Cardiac fibroblast (primary cell): ENCODE measurements around the gene POLR1B.
"Not testable (repeated sequence)": the region's sequence is repeated elsewhere in the genome, so short reads cannot be mapped to it uniquely, and the experiment has no call there.

ENCODE experiments used
- DNase-seq, 2 donors: peaks; one replicate each; pipeline versions ENCODE4 v3.0.0 to v3.0.0-alpha.2; 2010; ENCODE audit warnings: low read depth in 2 of 2
- H3K4me3 ChIP-seq, 2 donors: replicated peaks in 1 of 2; 1 replicate in 1 of 2; 2 replicates in 1 of 2; pipeline ENCODE4 v1.5.1; 2011; ENCODE audit warnings: low read depth in 2 of 2, low read length in 2 of 2, mild to moderate bottlenecking in 2 of 2, moderate library complexity in 1 of 2
- TF ChIP-seq, protein P1 (sequence below): IDR thresholded peaks from one replicate; pipeline ENCODE4 v1.5.1; 2011; ENCODE audit warnings: low read depth, mild to moderate bottlenecking, low read length, inconsistent platforms

The POLR1B gene

DNA sequence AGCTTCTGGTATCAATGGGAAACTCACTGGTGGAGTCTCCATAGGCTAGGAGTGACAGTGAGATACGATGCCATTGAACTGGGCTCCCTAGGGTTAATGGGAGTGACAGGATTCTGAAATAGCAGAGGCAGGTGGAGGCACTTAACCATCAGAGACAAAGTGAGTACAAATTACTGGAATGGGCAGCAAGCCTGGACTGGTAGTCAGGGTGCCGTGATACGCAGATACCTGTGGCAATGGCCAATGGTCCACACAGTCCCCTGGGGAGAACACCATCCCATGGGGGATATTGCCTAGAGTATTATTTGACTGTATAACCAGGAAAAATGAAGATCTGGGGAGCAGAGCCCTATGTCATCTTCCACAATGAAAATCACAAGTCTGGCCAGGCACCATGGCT is 59.5 kb downstream of the POLR1B start:
- no peak overlapping the region for H3K4me3 ChIP-seq
- TF ChIP-seq, protein P1, sequence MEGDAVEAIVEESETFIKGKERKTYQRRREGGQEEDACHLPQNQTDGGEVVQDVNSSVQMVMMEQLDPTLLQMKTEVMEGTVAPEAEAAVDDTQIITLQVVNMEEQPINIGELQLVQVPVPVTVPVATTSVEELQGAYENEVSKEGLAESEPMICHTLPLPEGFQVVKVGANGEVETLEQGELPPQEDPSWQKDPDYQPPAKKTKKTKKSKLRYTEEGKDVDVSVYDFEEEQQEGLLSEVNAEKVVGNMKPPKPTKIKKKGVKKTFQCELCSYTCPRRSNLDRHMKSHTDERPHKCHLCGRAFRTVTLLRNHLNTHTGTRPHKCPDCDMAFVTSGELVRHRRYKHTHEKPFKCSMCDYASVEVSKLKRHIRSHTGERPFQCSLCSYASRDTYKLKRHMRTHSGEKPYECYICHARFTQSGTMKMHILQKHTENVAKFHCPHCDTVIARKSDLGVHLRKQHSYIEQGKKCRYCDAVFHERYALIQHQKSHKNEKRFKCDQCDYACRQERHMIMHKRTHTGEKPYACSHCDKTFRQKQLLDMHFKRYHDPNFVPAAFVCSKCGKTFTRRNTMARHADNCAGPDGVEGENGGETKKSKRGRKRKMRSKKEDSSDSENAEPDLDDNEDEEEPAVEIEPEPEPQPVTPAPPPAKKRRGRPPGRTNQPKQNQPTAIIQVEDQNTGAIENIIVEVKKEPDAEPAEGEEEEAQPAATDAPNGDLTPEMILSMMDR, result no peak
- no peak for DNase-seq

DNA sequence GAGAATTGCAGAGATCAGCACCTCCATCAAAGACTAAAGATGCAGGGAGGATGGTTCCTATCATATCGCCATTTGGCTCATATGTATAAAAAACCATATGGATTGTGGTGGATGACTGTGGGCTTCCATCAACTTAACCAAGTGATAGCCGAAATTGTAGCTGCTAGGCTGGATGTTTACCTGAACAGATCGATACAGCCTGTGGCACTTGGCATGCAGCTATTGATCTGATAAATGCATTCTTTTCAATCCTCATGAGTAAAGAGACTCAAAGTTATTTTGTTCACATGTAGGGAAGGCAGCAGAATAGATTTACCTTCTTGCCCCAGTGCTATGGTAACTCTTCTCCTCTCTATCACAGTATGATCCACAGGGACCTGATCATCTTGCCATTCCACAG is 60.7 kb downstream of the POLR1B start:
- TF ChIP-seq, protein P1, result no peak
- no peak for DNase-seq
- no peak overlapping the region for H3K4me3 ChIP-seq

DNA sequence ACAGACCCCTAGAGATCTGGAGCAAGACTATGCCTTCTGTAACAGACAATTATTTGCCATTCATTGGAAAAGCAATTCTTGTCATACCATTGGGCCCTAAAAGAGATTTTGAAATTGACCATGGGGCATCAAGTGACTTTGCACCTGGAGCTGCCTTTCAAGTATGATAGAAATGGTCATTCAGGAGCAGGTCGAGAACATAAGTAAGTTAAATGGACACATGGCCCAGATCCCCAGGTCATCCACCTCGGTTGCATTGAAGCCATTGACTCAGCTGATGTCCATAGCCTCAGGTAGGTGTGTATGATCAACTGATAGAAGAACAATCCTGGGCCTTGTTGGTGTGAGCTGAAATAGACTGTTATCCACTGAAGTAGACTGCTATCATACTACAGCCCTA is 61.5 kb downstream of the POLR1B start:
- H3K4me3 ChIP-seq, result no peak overlapping the region
- no peak for DNase-seq
- TF ChIP-seq, protein P1, result no peak

DNA sequence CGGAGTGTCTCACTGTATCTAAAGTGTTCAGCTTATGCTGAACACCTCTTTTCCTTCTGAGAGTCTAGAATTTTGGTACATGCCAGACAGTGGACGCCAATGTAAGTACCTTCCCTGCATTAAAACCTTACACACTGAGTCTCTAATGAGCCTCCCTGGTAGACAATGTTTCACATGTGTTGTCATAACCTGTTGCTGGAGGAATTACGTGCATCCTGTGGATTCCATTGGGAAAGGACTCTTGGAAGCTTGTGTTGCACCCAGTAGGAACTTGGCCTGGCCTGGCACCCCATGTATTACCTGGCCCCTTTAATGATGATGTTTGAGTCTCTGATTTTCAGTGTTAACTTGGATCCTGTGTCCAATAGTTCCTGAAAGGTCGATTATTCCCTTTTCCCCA is 62.7 kb downstream of the POLR1B start:
- no peak overlapping the region for H3K4me3 ChIP-seq
- DNase-seq, result no peak
- TF ChIP-seq, protein P1, result no peak

DNA sequence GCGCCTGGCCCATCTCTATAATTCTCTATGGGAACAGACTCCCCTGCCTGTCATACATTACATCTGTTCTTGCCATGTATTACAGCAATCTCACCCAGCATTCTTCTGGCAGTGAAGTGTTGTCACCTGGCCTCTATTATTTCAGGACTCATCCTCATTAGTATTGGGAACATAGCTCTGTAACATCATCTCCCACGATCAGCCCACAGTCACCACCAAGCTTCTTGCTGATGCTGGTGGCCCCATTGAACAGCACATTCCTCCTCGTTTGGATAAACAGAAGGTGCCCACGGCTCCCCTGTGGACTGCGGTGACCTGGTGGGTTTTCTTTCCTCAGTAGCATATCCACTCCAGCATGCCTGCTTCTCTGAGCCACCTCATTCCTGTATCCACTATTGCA is 63.7 kb downstream of the POLR1B start:
- no peak for DNase-seq
- TF ChIP-seq, protein P1, result no peak
- H3K4me3 ChIP-seq, result no peak overlapping the region

DNA sequence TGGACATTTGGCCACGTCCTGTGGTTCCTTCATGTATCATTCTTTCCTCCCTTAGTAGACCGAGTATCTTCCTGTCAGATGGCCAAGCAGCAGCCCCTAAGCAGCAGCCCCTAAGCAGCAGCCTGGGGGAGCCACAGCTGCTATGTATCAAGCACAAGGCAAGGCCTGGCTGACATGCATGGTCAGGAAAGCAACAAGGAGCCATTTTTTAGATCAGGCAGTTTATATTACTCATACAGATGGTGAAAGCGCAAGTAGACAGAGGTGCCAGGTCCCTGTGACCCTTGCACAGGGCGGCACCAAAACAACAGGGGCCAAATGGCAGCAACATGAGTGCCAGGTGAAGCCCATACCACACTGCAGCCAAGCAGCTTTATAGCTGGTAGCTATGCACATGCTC is 64.3 kb downstream of the POLR1B start:
- DNase-seq, result no peak
- no peak overlapping the region for H3K4me3 ChIP-seq
- TF ChIP-seq, protein P1, result no peak

DNA sequence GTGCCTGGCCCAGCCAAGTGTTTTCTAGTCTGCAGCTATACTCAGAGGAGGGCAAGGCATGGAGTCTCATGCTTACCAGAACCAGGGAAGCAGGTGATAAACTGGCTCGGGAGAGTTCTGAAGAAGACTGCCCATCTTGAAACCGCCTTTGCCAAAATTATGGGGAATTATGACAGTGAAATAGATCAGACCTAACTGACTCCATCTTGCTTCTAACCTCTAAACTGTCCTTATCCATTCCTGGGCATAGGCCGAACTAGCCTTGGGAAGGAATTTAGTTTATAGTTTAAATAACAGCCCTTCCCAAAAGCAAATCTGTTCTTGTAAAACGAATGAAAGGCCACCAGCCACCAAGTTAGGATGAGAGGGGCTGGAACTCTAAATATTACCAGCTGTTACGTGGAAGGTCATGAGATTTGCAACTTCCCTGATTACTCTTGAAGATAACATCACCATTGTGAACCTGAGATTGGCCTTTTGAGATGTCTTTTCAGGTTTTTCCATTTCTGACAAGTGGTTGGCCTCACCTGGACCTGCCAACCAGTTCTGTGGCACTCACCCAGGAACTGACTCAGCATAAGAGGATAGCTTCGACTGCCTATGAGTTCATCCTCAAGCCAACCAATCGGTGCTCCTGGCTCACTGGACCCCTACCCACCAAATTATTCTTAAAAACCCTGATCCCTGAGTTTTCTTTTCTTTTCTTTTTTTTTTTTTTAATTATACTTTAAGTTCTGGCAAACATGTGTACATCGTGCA is 65.6 kb downstream of the POLR1B start:
- TF ChIP-seq, protein P1, result no peak

DNA sequence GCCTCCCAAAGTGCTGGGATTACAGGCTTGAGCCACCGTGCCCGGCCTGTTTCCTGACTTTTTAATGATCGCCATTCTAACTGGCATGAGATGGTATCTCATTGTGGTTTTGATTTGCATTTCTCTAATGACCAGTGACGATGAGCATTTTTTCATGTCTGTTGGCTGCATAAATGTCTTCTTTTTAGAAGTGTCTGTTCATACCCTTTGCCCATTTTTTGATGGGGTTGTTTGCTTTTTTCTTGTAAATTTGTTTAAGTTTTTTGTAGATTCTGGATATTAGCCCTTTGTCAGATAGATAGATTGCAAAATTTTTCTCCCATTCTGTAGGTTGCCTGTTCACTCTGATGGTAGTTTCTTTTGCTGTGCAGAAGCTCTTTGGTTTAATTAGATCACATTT is 67.1 kb downstream of the POLR1B start:
- not testable (repeated sequence) for H3K4me3 ChIP-seq

More for the DNA sequence above, 65.6 kb downstream of the POLR1B start:
- no peak overlapping the region for H3K4me3 ChIP-seq
- DNase-seq, result no peak

DNA sequence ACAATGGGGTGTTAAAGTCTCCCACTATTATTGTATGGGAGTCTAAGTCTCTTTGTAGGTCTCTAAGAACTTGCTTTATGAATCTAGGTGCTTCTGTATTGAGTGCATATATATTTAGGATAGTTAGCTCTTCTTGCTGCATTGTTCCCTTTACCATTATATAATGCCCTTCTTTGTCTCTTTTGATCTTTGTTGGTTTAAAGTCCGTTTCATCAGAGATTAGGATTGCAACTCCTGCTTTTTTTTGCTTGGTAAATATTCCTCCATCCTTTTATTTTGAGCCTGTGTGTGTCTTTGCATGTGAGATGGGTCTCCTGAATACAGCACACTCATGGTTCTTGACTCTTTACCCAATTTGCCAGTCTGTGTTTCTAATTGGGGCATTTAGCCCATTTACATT is 70.0 kb downstream of the POLR1B start:
- H3K4me3 ChIP-seq, DNase-seq: not testable (repeated sequence)

More for the DNA sequence above, 67.1 kb downstream of the POLR1B start:
- DNase-seq, result not testable (repeated sequence)
